Sigmoid colon (tissue), 7 donors: ENCODE measurements around the gene GPR151. TPM values are rescaled to one million over a fixed set of nuclear protein-coding genes. Genes with fewer than 3 reads are reported as not detected.
"Not testable (repeated sequence)": the region's sequence is repeated elsewhere in the genome, so short reads cannot be mapped to it uniquely, and the experiment has no call there.

Experiments used
- DNase-seq: peaks from one replicate; pipeline ENCODE4 v3.0.0-alpha.2; 2019
- H3K27ac ChIP-seq, 4 donors: fragments of 200-600 bp; sonication (generic); one replicate each; pipeline ENCODE4 v1.5.1; 2016 to 2019; ENCODE audit warnings: mild to moderate bottlenecking in 1 of 4
- H3K27me3 ChIP-seq, 3 donors: fragments of 200-600 bp; sonication (generic); one replicate each; pipeline ENCODE4 v1.5.1; 2019; ENCODE audit warnings: mild to moderate bottlenecking in 1 of 3
- H3K36me3 ChIP-seq, 4 donors: fragments of 200-600 bp; sonication (generic); one replicate each; pipeline ENCODE4 v1.5.1; 2016 to 2019
- H3K4me1 ChIP-seq, 4 donors: fragments of 200-600 bp; sonication (generic); one replicate each; pipeline ENCODE4 v1.5.1; 2017 to 2019
- H3K4me3 ChIP-seq, 4 donors: fragments of 200-600 bp; sonication (generic); one replicate each; pipeline ENCODE4 v1.5.1; 2017 to 2019; ENCODE audit warnings: mild to moderate bottlenecking in 2 of 4, moderate library complexity in 1 of 4
- H3K9me3 ChIP-seq, 4 donors: fragments of 200-600 bp in 3 of 4; sonication (generic) in 3 of 4; one replicate each; pipeline versions ENCODE4 v1.5.1 to v1.6.1; 2013 to 2019
- CTCF ChIP-seq, 4 experiments: fragments of 450-650 bp in 3 of 4; fragments of 200-600 bp in 1 of 4; IDR thresholded peaks; one replicate each; pipeline ENCODE4 v1.5.1; 2016 to 2019; ENCODE audit warnings: antibody characterized with exemption in 4 of 4, mild to moderate bottlenecking in 3 of 4, moderate library complexity in 2 of 4
- EP300 ChIP-seq, 4 donors: sonication (generic); formaldehyde crosslinking; IDR thresholded peaks; one replicate each; pipeline ENCODE4 v1.6.1; 2017; ENCODE audit warnings: antibody characterized with exemption in 4 of 4
- POLR2A ChIP-seq, 2 donors: fragments of 450-650 bp; IDR thresholded peaks; one replicate each; pipeline ENCODE4 v1.6.1; 2016; ENCODE audit warnings: antibody characterized with exemption in 2 of 2, mild to moderate bottlenecking in 2 of 2, moderate library complexity in 2 of 2
- POLR2AphosphoS5 ChIP-seq, 4 donors: sonication (generic); formaldehyde crosslinking; IDR thresholded peaks; one replicate each; pipeline ENCODE4 v1.6.1; 2017; ENCODE audit warnings: antibody characterized with exemption in 4 of 4
- WGBS, 2 donors: extraction: QIAGEN DNeasy Blood & Tissue Kit; methylation state at CpG; one replicate each; pipeline ENCODE4 v1.1.7; 2013; 5-methylcytosine and 5-hydroxymethylcytosine counted together
- intact Hi-C: fragments of 100-400 bp; cut with DNase I; formaldehyde crosslinking; loops from one replicate; pipeline ENCODE4 v1.15.1; 2023
- polyA plus RNA-seq, 3 donors: library from polyadenylated mRNA; stranded (reverse); fragments of 200-250 nt; gene quantifications; one replicate each; pipeline ENCODE4 v1.2.3, GENCODE V29; 2013
- total RNA-seq, 4 donors: library from RNA; depleted of rRNA; stranded (reverse); fragments of >200 nt; gene quantifications; one replicate each; pipeline ENCODE4 v1.1.0, GENCODE V29; 2016
- donor health status: healthy with polysubstance abuse.
- donor health status: Bipolar disorder and iron deficiency.
- donor health status: healthy.

Gene GPR151
- total and polyA plus RNA-seq, 7 donors = not detected

GRCh38 chr5:146560205-146560812, 44.3 kb upstream of the GPR151 start:
- Histone ChIP-seq H3K4me3 (no peak overlapping the region), H3K4me1 (peaks cover 0 to 25% (median 20%) of the 10 kb centered on the region in 4 donors), H3K27ac (no peak overlapping the region), H3K27me3 (no peaks in the 10 kb centered on the region), H3K9me3 (no peaks in the 10 kb centered on the region), H3K36me3 (no peaks in the 10 kb centered on the region)
- DNase-seq = no peak
- WGBS, 2 donors = 56 to 58% methylated on average over 3 of the region's 3 CpGs
- intact Hi-C loops = no loop called here
- TF ChIP-seq EP300 (IDR thresholded peaks at IDR 0.05) (no peak), CTCF (IDR thresholded peaks at IDR 0.05) (no peak), POLR2AphosphoS5 (IDR thresholded peaks at IDR 0.05) (no peak), POLR2A (IDR thresholded peaks at IDR 0.05) (no peak)

GRCh38 chr5:146556884-146557283, 40.9 kb upstream of the GPR151 start:
- H3K36me3 ChIP-seq, H3K27me3 ChIP-seq, H3K27ac ChIP-seq, H3K4me3 ChIP-seq, H3K9me3 ChIP-seq, DNase-seq, intact Hi-C loops: not testable (repeated sequence)
- H3K4me1 ChIP-seq = peaks cover 0 to 17% (median 10%) of the 10 kb centered on the region in 4 donors
- WGBS, 2 donors = 89 to 90% methylated on average over 4 of the region's 4 CpGs

GRCh38 chr5:146553446-146553845, 37.5 kb upstream of the GPR151 start:
- Histone ChIP-seq H3K4me1 (no peaks in the 10 kb centered on the region), H3K27ac (no peak overlapping the region), H3K4me3 (no peak overlapping the region), H3K27me3 (no peaks in the 10 kb centered on the region), H3K9me3 (no peaks in the 10 kb centered on the region), H3K36me3 (no peaks in the 10 kb centered on the region)
- TF ChIP-seq POLR2AphosphoS5 (IDR thresholded peaks at IDR 0.05) (no peak), POLR2A (IDR thresholded peaks at IDR 0.05) (no peak), EP300 (IDR thresholded peaks at IDR 0.05) (no peak), CTCF (IDR thresholded peaks at IDR 0.05) (no peak)
- 52 to 62% methylated on average over 3 of the region's 3 CpGs for WGBS, 2 donors
- no peak for DNase-seq
- intact Hi-C loops = no loop called here

- H3K27ac ChIP-seq = no peak overlapping the region
- no peak overlapping the region for H3K4me3 ChIP-seq
- no peaks in the 10 kb centered on the region for H3K4me1 ChIP-seq
- TF ChIP-seq EP300 (IDR thresholded peaks at IDR 0.05) (no peak), CTCF (IDR thresholded peaks at IDR 0.05) (no peak), POLR2A (IDR thresholded peaks at IDR 0.05) (no peak), POLR2AphosphoS5 (IDR thresholded peaks at IDR 0.05) (no peak)
- no peaks in the 10 kb centered on the region for H3K9me3 ChIP-seq
- no peaks in the 10 kb centered on the region for H3K36me3 ChIP-seq
- no peak for DNase-seq
- intact Hi-C loops = no loop called here
- no peaks in the 10 kb centered on the region for H3K27me3 ChIP-seq
These were observed 33.6 kb upstream of the GPR151 start for GRCh38 chr5:146549615-146550014.

- Histone ChIP-seq H3K4me3 (no peak overlapping the region), H3K27me3 (no peaks in the 10 kb centered on the region), H3K9me3 (no peaks in the 10 kb centered on the region), H3K36me3 (no peaks in the 10 kb centered on the region), H3K4me1 (no peaks in the 10 kb centered on the region), H3K27ac (no peak overlapping the region)
- TF ChIP-seq POLR2A (IDR thresholded peaks at IDR 0.05) = no peak
- no peak for TF ChIP-seq EP300 (IDR thresholded peaks at IDR 0.05)
- TF ChIP-seq CTCF (IDR thresholded peaks at IDR 0.05) = no peak
- no peak for TF ChIP-seq POLR2AphosphoS5 (IDR thresholded peaks at IDR 0.05)
- intact Hi-C loops = no loop called here
- no peak for DNase-seq
- 33 to 49% methylated on average over 2 of the region's 2 CpGs for WGBS, 2 donors
These were observed 32.9 kb upstream of the GPR151 start for GRCh38 chr5:146548781-146549449.
